ENCODE results near the gene CNNM1. TPM values are rescaled to one million over a fixed set of nuclear protein-coding genes. Genes with fewer than 3 reads are reported as not detected.

CNNM1 gene
- total RNA-seq, 1 donor from 2014 or later: 0.20 TPM

- no peak overlapping the region for H3K27ac Mint-ChIP-seq (ENCODE audit: unreplicated experiment)
- H3K4me1 Mint-ChIP-seq (ENCODE audit: low read depth): no peaks in the 10 kb centered on the region
- no peak overlapping the region for H3K4me3 Mint-ChIP-seq (ENCODE audit: unreplicated experiment)
- H3K9me3 Mint-ChIP-seq (ENCODE audit: low read depth): no peaks in the 10 kb centered on the region
- DNase-seq (ENCODE audit: low spot score): no peak
- H3K36me3 Mint-ChIP-seq (ENCODE audit: low read depth): no peaks in the 10 kb centered on the region
- no peak for TF ChIP-seq CTCF (IDR thresholded peaks at IDR 0.05)
- H3K27me3 Mint-ChIP-seq (ENCODE audit: low read depth): peaks cover 11% of the 10 kb centered on the region
Observed at GRCh38 chr10:99442394-99442793, 113.2 kb downstream of the CNNM1 start.

GRCh38 chr10:99443500-99443899 lies 114.3 kb downstream of the CNNM1 start:
- H3K27me3 Mint-ChIP-seq (ENCODE audit: low read depth): peaks cover 15% of the 10 kb centered on the region
- DNase-seq (ENCODE audit: low spot score): no peak
- no peaks in the 10 kb centered on the region for H3K9me3 Mint-ChIP-seq (ENCODE audit: low read depth)
- no peak overlapping the region for H3K4me3 Mint-ChIP-seq (ENCODE audit: unreplicated experiment)
- TF ChIP-seq CTCF (IDR thresholded peaks at IDR 0.05): no peak
- no peaks in the 10 kb centered on the region for H3K4me1 Mint-ChIP-seq (ENCODE audit: low read depth)
- no peaks in the 10 kb centered on the region for H3K36me3 Mint-ChIP-seq (ENCODE audit: low read depth)
- no peak overlapping the region for H3K27ac Mint-ChIP-seq (ENCODE audit: unreplicated experiment)

Other genes with a start within 250 kb of the CNNM1 start
- not detected in 3 replicates for gene HPSE2, start 93.5 kb upstream of the CNNM1 start, total RNA-seq
- 18.3 to 38.9 TPM (median 34.2 TPM) in 3 replicates for gene GOT1, start 101.3 kb downstream of the CNNM1 start, total RNA-seq
- gene NKX2-3, start 203.6 kb downstream of the CNNM1 start, total RNA-seq: not detected in 3 replicates

Measured in chondrocyte (in vitro differentiated cells).